MM.1S (cell line): ENCODE data around the gene GPATCH8.

ENCODE experiments used
- EZH2 ChIP-seq: fragments of 300-600 bp; sonication (generic); optimal IDR thresholded peaks from 2 replicates; pipeline ENCODE3; 2017; ENCODE audit warnings: low read depth, mild to moderate bottlenecking, antibody characterized with exemption, low read length, mixed read lengths
- EZH2phosphoT487 ChIP-seq: fragments of 300-600 bp; sonication (generic); IDR thresholded peaks from 2 replicates; pipeline ENCODE4 v1.6.1; 2018; ENCODE audit warnings: antibody characterized with exemption, low read length
- TF ChIP-seq, protein P1 (sequence below): fragments of 300-600 bp; sonication (generic); IDR thresholded peaks from 2 replicates; pipeline ENCODE4 v1.5.1; 2016; ENCODE audit warnings: antibody characterized with exemption, low read length, mixed read lengths

DNA sequence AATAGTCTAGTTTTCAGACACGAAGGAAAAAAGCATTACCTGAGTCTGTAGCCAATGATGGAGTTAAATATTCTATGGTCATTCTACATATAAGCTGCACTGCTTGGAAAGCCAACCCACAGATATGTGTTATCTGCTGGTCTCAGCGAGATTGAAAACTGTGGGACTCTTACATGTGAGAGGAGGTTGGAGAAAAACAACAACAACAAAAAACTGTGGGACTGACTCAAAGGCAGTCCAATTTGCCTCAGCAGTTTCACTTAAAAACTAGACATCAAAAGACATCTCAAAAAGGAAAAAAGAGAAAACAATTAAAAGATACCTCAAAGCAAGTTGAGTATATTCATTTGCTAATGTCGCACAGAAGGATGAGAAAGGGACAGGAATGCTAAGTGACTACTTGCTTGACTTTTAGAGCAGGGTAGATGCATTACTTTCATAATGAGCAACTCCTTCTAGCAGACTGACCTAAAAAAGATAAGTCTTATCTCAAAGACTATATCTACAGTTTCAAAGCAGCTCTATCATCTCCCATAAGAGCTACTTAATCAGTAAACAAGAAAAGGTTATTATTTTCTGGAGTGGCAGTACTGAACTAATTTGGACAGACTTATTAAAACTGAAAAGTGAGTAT is 78.3 kb downstream of the GPATCH8 start:
- TF ChIP-seq EZH2phosphoT487, result no peak
- TF ChIP-seq, protein P1, sequence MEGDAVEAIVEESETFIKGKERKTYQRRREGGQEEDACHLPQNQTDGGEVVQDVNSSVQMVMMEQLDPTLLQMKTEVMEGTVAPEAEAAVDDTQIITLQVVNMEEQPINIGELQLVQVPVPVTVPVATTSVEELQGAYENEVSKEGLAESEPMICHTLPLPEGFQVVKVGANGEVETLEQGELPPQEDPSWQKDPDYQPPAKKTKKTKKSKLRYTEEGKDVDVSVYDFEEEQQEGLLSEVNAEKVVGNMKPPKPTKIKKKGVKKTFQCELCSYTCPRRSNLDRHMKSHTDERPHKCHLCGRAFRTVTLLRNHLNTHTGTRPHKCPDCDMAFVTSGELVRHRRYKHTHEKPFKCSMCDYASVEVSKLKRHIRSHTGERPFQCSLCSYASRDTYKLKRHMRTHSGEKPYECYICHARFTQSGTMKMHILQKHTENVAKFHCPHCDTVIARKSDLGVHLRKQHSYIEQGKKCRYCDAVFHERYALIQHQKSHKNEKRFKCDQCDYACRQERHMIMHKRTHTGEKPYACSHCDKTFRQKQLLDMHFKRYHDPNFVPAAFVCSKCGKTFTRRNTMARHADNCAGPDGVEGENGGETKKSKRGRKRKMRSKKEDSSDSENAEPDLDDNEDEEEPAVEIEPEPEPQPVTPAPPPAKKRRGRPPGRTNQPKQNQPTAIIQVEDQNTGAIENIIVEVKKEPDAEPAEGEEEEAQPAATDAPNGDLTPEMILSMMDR, result no peak
- TF ChIP-seq EZH2, result no peak
